Islet of Langerhans (tissue), 1 donor: Measurements from ENCODE around the gene CAMP.

ENCODE experiments used
- FAIRE-seq: peaks from one replicate; lab custom pipeline; 2011; peaks lifted over from hg19 to GRCh38; lab: Jason Lieb, UNC

Gene CAMP

GRCh38 chr3:48215019-48215418 lies 8.3 kb upstream of the CAMP start:
- FAIRE-seq, result no peak

- no peak for FAIRE-seq
Observed at GRCh38 chr3:48215466-48215865, 7.8 kb upstream of the CAMP start.

- FAIRE-seq, result no peak
Observed at GRCh38 chr3:48215876-48216275, 7.4 kb upstream of the CAMP start.

GRCh38 chr3:48217449-48217848 lies 5.8 kb upstream of the CAMP start:
- no peak for FAIRE-seq

DNA sequence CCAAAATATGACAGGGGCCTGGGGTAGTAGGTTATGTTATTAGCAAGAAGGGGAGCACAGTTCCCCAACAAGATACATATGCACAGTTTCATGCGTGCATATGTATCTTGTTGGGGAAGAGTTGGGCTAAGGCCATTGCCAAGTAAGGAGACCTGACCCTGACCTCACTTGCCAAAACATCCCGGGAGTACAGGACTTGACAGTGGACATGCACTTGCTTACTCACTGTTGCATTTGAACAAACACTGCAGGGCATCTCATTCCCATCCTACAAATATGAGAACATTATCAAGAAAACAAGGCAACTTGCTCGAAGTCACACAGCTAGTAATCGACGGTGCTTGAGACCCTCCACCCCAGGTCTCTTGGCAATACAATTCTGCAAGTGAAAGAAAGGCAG lies 4.8 kb upstream of the CAMP start:
- FAIRE-seq, result no peak

DNA sequence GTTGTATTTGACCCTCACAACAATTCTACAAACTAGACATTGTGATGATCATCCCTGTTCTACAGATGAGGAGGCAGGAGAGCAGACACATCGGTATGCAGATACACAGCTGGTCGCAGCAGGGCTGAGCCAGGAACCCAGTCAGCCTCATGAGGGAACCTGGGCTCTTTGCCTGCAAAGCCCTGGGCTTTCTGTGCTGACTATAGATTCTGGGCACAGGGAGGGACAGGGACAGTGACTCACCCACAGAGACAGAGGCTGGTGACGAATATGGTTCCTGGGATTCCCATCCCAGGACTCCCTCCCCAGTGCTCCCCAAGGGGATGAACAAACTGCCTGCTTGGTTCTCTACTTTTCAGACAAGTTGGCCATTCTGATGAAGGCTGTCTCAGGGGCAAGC lies 3.8 kb upstream of the CAMP start:
- FAIRE-seq, result no peak

DNA sequence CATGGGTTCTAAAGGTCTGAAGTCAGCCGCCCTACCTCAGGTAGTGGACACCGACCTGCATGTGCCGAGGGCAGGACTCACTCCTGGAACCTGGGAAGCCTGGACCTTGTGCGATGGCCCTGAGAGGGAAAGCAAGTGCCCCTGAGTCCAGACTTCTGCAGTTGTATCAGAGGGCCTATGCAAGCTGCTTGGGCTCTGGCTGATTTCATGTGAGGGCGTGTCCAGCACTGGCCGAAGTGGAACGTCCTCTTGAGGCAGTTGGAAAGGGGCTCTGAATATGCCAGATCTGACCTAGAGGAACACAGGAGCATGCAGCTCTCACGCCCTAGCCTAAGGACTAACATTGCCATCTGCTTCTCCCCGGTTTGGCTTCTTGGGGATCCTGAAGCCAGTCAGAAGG lies 2.5 kb upstream of the CAMP start:
- no peak for FAIRE-seq

- FAIRE-seq, result no peak
Observed at GRCh38 chr3:48225587-48225986, 2.3 kb downstream of the CAMP start.

GRCh38 chr3:48226939-48227338 lies 3.6 kb downstream of the CAMP start:
- no peak for FAIRE-seq

GRCh38 chr3:48232232-48232631 lies 8.9 kb downstream of the CAMP start:
- FAIRE-seq, result no peak

DNA sequence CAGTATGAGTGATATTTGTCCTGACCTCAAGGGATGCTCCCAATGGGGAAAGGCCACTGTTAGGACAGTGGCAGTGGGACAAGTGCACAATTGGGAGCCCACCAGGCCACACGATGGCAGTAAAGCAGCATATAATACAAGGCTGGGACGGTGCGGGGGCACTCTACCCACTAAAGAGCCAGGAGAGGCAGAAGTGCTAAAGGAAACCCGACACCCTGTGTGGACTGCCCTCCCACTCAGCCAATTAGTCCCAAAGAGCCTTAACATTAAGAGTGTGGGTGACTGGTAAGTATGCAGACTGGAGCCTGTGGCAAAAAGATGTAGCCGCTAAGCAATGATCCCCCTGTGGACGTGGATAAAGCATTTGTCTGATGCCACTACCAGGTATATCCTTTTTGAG lies 9.4 kb downstream of the CAMP start:
- no peak for FAIRE-seq

DNA sequence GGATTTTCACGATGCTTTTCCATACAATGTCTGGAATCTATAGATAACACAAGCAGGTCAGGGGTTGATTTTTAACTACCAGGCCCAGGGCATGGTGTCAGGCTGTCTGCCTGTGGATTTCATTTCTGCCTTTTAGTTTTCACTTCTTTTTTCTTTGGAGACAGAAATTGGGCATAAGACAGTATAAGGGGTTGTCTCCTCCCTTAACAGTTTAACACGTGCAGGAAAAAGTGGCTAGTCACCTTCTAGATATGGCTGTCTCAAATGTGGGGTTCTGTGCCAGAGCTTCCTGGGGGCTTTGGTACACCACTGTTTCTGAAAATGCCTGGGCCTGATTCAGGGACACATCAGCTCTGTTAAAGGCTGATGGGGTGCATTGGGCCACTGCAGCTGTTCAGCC lies 10.2 kb downstream of the CAMP start:
- FAIRE-seq, result no peak

- no peak for FAIRE-seq
Observed at GRCh38 chr3:48236531-48236930, 13.2 kb downstream of the CAMP start.

GRCh38 chr3:48238531-48239085 lies 15.3 kb downstream of the CAMP start:
- no peak for FAIRE-seq

DNA sequence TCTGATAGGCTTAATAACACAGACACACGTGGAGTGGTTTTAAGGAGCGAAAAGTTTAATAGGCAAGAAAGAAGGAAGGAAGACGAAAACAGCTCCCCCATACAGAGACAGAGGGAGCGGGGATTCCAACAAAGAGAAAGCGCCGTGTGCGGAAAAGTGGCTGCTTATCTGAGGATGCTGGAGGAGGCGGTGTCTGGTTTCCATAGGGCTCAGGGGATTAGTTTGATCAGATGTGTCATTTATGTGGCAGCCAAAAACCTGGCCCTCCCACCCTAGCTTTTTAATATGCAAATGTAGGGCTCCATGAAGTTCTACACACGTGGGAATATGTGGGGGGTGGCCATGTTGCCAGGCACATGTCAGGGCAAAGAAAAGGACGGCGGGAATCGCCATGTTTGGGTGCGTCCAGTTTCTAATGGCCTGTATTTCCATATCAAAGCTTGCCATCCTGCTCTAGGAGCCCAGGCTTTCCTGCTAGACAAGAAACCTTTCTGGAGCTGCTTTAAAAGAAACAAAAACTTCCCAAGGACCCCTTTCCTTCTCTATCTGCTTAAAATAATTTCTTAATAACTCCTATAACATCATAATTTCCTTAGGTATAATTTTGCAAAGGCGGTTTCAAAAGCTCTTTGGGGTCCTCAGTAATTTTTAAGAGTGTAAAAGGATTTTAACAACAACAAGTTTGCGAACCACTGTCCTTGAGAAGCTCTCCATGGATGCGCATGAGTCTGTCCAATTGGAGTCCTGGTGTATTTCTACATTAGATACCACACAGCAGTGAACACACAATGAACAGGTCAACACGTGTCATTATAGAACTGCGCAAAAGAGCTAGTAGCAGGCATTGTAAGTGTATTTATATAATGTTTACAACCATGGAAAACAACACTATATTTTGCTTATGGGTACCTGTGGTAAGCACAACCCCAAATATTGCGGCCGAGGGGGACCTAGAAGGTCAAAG lies 17.0 kb downstream of the CAMP start:
- FAIRE-seq, result no peak

GRCh38 chr3:48241796-48242455 lies 18.6 kb downstream of the CAMP start:
- FAIRE-seq, result no peak

- no peak for FAIRE-seq
Observed at GRCh38 chr3:48243886-48244285, 20.6 kb downstream of the CAMP start.

DNA sequence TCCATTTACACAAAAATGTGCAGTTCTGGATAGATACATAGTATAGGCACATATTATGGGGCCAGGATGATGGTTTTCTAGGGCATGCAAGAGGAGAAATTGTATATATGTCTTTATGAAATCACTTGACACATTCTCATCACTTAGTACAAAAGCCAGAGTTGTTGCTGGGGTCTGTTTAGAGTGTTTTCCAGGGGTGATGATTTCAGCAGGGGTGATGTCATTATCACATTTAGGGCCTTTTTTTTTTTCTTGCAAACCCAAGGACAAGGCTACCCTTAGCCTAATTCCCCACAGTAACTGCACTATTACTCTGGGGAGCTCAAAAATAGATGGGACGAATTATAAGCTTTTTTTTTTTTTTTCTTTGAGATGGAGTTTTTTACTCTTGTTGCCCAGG lies 21.2 kb downstream of the CAMP start:
- FAIRE-seq, result no peak

GRCh38 chr3:48245136-48245535 lies 21.8 kb downstream of the CAMP start:
- no peak for FAIRE-seq

GRCh38 chr3:48247401-48247811 lies 24.1 kb downstream of the CAMP start:
- no peak for FAIRE-seq

- FAIRE-seq, result no peak
Observed at GRCh38 chr3:48248095-48248850, 25.0 kb downstream of the CAMP start.

- FAIRE-seq, result no peak
Observed at GRCh38 chr3:48256557-48256956, 33.3 kb downstream of the CAMP start.

DNA sequence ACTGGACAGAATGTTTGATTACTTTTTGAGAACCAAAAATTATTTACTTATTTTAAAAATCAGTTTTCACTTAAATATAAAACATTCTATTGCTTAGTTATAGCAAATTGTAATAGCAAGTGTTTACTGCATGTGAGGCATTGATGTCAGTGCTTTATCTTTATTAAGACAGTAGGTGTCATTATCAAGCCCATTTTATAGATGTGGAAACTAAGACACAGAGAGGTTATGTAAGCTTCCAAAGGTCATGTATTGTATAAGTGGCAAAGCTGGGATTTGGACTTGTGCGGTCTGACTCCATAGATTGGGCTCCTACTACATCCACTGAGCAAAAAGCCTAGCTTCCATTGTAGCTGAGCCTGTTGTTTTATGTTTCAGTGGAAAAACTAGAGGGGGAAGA lies 35.2 kb downstream of the CAMP start:
- FAIRE-seq, result no peak
